HG02623 (cell line): Measurements from ENCODE around the gene ZNF516.

ENCODE experiments used
- ATAC-seq: cut with Tn5 transposase; IDR thresholded peaks from one replicate; pipeline ENCODE4 v1.9.1; 2021; ENCODE audit warnings: moderate library complexity; ENCODE audit not compliant: unreplicated experiment

The ZNF516 gene

DNA sequence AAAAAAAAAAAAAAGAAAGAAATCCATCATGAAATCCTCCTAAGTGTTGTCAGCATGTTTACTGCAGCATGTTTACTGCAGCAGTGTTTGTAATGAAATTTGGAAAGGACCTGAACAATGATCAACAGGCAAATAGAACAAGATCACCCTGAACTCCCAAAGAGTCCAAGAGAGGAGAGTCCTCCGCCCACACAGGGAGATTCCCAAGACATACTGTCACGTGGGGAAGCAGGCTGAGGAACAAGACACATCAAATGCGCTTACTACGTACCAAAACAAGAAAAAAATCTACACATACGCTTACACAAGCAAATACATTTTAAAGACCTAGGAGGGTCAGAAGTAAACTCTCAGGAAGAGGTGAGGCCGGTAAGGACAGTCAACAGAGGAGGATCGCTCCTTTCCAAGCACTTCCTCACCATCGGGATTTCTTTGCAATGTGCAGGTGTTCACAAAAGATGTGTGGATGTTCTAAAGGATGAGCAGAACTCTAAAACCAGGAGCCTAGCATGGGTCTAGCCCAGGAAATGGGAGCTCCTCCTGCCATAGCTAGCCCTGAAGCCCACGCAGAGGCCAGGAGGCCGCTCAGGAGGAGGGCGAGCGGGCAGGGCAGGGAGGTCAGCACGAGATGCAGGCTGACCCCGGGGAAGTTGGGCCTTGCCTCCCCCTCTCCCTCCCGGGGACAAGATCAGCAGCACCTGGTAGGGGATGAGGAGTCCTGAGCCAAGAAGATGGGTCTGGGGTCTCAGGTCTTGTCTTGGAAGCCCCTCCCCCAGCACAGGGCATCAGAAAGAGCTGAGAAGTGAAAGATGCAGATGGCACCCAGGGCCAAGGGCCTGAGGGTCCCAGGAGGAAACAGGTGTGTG is 66.4 kb downstream of the ZNF516 start:
- ATAC-seq, result no peak

DNA sequence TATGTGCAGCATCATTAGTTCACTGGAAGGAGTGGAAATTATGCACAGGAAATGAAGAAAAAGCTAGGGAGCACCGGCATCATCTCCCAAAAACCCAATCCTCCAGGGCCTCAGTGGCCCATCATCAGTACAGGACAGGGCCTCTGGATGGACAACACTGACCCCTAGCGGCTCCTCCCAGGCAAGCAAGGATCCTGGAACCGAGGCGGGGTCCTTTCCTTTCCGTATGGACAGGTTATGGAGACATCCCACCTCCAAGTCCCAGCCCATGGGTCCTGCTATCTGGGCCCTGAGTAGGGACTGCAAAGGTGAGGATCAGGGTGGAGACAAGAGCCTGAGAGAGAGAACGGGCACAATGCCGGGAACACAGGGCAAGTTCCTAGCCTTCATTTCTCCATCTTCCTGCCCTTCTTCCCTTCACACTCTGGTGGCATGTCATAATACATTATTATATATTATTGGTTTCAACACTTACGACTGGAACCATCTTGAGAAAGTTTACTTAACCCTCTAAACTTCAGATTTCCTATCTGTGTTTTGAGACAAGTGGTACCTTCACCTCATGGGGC is 68.2 kb downstream of the ZNF516 start:
- ATAC-seq, result no peak

DNA sequence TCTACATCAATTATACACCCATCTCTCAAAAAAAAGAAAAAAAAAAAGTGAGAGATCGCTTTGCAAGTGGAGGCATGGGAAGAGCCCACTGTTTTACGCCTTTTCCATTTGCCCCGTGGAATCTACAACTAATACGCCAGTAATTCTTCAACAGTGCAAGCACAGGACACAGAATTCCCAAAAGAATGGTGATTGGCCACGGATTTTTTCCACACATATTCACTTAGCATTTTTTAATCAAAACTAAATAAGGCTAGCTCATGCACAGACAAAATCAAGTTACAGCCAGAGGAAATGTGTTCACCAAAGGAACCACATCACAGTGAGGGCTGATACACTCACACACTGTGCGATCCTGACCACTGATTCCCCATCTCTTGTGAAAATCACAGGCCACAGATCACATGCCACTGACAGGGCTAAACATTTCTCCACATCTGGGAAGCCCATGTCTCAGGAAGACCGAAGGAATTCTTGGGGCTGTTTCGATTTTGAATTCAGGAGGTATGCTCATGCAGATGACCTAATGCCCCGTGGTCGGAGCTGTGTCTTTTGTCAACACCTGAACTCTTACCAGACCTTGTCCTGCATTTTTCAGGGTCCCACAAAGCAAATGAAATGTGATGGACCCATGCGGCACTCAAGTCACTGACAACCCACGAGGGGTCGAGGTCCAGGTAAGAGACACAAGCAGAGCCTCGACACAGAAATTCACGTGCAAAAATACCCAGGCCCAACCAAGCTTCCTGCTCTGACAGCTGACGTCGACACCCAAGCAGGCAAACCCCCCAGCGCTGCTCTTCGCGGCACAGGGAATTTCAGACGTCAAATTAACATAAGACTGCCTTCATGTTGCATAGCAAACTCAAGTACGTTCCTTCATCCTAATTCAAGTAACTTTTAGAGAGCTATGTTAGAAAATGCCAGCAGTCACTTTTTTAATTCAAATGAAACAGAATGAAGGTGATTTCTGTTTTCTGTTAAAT is 69.6 kb downstream of the ZNF516 start:
- no peak for ATAC-seq

DNA sequence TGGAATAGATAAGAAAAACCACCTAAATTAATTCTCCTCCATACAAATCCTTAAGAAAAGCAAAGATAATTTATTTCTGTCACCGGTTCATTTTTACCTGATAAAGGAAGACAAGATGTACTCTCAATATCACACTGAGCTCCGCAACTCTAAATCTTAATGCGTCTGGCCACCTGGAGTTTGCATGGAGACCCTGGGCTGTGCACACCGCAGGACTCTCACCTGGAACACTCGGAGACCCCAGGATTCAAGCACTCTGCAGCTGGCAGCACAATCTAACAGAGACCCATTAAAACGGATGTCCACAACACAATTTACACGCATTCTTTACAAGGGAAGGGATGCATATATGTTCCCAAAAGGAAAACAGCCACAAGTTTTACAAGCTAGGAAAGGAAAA is 72.2 kb downstream of the ZNF516 start:
- no peak for ATAC-seq

DNA sequence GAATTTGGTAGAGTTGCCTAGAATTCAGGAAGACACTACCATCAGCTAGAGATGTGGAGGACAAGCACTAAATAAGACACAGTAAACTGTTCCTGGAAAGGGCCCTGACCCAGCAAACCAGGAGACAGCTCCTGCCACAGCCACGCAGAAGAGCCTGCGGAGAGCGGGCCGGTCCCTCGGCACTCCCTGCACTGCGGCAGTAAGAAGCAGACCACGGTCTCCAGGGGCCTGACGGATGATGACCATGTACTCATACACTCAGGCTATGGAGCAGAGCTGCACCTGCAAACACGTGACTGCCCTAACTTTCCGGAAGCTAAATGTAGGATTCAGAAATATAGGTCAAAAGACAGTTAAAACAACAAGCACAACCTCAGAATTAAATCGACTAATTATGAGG is 72.9 kb downstream of the ZNF516 start:
- no peak for ATAC-seq

DNA sequence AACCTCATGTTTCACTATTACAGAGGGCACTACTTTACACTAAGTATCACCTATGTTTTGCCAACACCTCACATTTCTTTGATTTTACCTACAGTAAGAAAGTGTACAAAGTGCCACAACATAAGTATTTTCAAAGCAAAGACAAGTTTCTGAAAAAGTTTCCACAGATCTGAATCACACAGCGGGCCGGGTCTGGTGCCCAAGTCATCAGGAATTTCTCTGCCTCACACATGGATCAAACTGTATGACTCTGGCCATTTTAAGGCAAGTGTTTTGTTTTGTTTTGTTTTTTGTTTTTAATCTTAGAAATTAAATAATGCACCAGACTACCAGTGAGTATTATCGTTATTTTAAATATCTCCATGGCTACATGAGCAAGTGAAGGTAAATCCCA is 73.4 kb downstream of the ZNF516 start:
- ATAC-seq, result no peak

DNA sequence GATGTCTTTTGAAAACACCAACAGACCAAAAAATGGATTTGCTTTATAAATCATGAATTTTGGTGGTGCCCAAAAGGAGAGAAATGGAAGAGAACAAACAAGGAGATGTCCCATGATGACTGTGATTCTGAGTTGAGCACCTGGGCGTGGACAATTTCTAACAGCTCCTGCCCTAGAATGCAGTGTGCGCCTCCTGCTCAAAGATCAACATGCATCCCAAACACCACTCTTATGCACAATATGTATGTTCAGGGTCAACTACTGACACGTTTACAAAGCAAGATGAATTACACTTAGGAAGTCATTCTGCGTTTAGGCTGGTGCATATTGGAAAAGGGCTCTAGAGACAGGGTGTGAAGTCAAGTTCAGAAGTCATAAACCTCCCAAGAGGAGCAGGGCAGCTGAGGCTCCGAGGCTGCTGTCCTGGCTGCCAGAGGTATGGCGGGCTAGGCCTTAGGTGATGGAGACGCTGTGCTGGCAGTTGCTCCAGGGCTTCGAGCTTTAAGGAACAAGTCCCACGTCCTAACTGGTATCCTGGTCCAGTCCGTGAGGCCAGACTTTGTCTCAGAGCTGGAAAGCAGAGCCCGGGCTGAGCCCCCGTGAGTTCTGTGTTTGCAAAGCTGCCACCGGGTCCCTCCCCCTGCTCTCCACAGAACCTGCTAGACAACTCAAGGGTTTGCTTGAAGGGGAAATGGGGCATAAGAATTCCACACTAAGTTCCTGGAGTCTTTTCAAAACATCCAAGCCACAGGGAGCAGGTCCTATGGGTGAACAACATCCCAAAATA is 74.0 kb downstream of the ZNF516 start:
- no peak for ATAC-seq

DNA sequence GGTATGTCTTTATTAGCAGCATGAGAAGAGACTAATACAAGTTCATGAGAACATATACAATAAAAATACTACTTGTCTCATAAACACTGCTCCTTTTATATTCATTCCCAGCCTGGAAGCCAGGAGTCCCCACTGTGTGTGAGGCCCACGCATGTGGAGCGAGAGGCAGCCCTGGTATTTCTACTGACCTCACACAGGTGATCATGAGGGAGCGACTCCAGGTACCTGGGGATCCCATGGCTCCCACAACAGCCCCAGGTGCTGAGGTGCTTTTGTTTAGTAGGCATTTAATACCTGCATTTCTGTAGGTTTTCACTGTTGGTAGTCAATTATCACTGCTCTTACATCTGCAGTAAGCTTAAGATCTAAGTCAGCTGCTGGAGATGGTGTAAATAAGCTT is 75.2 kb downstream of the ZNF516 start:
- ATAC-seq, result no peak

DNA sequence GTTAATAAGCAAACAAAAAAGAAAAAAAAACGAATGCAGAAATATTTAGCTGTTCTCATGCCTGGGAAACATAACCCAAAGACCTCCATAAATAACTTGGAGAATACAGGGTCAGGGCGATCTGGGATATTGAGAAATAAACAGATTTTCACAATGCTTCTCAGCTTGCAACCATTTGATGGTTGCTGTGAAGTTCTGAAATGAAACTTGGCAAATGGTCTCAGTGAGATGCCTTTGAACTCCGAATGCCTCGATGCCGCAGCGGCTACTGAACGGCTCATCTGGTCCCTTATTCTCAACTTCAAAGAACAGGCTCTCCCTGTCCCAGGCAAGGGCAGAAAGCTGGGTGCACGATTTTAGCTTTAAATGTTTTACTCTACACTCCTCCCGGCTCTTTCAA is 78.1 kb downstream of the ZNF516 start:
- no peak for ATAC-seq

DNA sequence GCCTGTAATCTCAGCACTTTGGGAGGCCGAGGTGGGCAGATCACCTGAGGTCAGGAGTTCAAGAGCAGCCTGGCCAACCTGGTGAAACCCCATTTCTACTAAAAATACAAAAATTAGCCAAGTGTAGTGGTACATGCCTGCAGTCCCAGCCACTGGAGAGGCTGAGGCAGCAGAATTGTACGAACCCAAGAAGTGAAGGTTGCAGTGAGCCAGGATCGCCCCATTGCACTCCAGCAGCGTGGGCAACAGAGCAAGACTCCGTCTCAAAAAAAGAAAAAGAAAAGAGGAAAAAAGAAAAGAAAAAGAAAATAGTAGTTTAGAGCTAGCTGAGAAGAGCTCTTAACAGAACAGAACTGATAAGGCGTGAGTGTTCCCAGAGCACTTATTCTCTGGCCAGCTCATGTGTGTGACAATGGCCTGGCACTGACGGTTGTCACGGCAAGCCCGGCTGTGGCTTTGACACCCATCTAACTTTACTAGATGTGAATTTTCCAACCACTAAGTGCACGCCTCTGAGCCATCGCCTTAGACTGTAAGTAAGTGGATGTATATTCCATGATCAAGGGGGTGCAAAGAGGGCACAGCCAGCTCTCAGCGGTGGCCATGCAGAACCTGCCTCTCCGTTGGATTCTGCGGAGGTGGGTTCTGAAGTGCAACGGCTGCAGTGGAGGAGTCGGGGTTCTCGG is 80.0 kb downstream of the ZNF516 start:
- ATAC-seq, result no peak

DNA sequence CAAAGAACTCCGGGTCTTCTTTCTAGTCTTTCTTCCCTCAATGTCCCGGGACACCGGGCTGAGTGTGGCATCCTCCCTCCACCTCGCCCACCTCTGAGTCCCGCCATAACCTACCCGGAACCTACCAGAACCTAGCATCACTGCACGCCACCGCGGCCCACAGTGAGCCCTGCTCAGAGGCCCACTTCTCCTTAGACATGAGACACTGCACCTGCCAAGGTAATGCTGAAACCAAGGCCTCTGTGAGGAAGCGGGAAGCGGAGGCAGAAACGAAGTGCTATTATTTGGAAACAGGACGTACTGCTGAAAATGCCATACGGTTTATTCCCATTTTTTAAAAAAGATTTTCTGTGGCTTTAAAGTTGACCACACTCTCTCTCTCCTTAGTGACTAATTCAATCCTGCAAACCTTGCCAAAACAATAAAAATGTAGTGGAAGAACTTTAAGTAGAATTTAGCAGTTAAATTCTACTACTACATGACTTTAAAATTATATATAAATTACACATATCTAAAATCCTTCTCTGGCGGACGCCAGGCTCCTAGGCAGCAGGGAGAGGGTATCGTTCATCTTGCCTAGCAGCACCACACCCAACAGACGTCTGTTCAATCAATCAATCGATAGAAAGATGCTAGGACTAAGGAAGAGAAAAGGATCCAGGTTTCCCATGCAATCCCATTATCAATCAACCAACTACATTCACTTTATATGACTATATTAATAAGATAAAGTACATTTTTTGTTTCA is 82.0 kb downstream of the ZNF516 start:
- no peak for ATAC-seq

DNA sequence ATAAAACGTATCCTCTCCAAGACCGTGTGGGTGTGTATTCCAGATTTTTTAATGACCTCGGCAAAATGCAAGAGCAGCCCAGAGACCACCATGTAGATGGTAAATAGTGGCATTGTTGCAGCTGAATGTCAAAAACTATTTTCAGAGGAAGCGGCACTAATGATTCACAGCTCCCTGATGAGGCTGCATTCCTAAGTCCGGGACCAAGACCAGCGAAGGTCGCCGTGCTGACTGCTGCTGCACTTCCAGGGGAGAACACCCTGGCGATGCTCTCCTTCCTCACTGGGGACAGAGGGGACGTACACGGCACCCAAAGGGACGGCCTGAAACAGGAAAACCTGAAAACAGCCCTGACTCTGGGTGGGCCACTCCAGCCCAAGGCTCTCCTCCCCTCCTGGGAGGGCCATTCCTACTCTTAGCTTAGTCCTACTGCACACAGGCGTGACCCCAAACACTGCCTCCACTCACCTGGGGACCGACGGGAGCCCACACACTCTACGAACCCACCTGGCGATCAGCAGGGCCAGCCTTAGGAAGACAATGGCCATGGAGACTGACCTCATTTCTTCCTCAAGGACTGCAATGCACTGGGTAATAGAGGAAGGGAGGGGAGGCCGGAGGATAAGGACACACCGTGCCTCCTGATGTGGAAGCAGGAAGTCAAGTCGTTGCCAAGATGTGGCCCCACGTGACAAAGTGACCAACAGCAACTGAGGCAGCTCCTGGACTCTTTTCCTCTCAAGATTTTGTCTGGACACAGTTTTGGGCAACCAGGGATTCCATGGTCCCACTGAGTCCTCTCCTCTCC is 82.8 kb downstream of the ZNF516 start:
- no peak for ATAC-seq

DNA sequence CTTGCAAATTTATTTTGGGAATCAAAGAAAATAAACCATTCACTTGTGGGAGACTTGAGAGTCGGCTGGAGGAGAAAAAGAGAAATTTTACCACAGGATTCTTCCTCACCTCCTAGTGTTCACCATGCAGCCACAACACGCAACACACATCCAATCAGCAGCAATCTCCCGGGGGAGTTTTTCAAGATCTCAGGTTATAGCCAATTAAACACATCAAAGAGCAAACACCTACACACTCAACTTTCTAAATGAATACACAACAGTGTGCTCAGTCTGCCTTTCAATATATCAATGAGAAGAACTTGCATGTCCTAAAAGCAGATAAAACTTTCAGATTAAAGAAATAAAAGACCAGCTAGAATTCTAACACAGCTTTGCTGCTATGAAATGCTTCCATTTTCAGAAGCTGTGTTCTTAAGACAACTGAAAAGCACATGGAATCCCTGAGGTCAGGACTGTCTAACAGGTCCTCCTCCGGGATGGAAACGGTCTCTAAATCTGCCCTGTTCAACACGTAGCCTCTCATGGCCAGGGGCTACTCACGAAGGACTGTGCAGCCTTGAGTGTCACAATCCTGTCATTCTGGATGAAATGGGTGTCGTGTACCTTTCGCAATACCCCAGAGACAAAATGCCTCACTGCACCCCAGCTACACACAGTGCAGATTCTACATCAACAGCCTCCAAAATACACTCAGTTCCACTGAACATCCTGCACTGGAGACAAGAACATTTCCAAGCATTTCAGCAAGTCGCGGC is 84.2 kb downstream of the ZNF516 start:
- ATAC-seq, result peak; percentile 65

DNA sequence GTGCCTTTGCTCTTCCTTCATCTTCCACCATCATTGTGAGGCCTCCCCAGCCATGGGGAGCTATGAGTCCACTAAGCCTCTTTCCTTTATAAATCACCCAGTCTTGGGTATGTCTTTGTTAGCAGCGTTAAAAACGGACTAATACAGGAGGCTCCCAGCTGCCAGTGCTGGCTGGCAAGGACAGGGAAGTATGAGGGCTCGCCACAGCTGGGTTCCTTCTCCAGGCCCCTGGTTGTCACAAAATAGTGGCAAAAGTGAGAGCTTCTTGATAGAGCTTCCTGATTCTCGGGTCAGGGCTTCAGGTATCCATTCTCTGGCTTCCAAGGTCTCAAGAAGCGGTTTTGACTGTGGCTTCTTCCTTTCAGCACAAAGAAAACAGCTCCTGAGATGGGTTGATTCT is 85.0 kb downstream of the ZNF516 start:
- no peak for ATAC-seq

DNA sequence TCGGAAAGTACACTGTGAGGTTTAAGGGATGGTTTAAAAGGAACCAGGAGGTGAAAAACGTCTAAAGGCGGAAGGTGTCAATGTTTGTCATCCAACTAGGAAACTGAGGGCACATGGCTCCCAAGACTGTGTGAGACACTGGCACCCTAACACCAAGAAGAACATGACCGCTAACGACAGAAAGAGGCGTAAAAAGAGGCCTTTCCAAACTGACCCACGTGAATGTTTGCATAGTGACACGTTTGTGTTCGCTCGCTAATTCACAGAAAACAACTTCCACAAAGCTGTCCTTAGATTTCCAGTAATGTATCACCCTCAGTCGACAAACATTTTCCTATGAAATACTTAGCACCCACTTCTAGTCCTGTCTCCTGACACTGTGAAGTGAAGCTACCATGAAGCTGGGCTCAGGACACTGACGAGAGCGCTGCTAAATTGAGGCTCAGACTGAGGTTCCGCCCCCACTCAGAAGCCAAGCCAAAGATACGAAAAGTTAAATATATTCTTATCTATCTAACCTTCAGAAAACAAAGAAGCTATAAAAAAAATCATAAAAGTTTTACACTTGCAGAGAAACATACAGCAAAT is 86.5 kb downstream of the ZNF516 start:
- ATAC-seq, result no peak

DNA sequence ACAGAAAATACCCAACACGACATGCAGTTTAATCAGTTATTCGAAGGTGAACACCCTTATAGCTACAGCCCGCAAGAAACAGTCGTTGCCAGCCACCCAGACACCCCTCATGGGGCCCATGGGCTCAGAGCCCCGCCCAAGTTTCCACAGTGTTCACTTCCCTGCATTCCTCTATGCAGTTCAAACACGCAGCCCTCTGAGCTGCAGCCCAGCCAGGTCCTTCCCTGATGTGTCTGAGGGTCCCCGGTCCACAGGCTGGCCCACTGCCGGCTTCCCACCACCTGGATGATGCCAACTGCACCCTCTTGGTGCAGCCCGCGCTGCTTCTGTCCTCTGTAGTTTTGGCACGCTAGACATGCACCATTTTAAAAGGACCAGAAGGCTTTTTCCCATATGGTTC is 87.4 kb downstream of the ZNF516 start:
- no peak for ATAC-seq

DNA sequence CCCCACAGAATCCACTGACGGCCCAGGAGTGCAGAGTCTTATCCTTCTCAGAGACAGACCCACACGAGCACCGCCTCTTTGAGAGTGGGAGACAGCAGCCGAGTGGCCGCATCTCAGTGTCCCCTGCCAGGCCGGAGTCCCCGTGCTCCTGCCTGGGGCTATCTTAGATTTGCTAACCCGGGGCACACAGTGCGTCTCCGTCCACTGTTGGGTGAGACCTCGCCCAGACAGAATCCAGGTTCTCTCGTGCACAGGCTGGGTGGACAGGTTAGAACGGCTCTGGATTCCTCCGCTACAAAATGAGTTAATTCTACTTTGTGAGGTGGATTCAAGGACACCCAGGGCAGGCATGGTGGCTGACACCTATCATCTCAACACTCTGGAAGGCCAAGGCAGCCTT is 88.3 kb downstream of the ZNF516 start:
- ATAC-seq, result no peak
